Measurements from ENCODE around the gene MBOAT1.

The MBOAT1 gene

GRCh38 chr6:20220359-20220758 is 8.1 kb upstream of the MBOAT1 start:
- no peak overlapping the region for H3K27ac Mint-ChIP-seq
- H3K27me3 Mint-ChIP-seq = no peaks in the 10 kb centered on the region
- no peak overlapping the region for H3K4me3 Mint-ChIP-seq
- no peaks in the 10 kb centered on the region for H3K36me3 Mint-ChIP-seq
- no peaks in the 10 kb centered on the region for H3K4me1 Mint-ChIP-seq
- DNase-seq (ENCODE audit: low spot score in 2 of 2) (no peak), ATAC-seq (ENCODE audit: low read depth) (no peak)
- no peaks in the 10 kb centered on the region for H3K9me3 Mint-ChIP-seq

GRCh38 chr6:20217891-20218290 is 5.6 kb upstream of the MBOAT1 start:
- no peak for DNase-seq (ENCODE audit: low spot score in 2 of 2)
- no peak overlapping the region for H3K4me3 Mint-ChIP-seq
- ATAC-seq (ENCODE audit: low read depth) = no peak
- peaks cover 2% of the 10 kb centered on the region for H3K27me3 Mint-ChIP-seq
- no peaks in the 10 kb centered on the region for H3K36me3 Mint-ChIP-seq
- no peaks in the 10 kb centered on the region for H3K9me3 Mint-ChIP-seq
- H3K27ac Mint-ChIP-seq = no peak overlapping the region
- peaks cover 6% of the 10 kb centered on the region for H3K4me1 Mint-ChIP-seq

DNA sequence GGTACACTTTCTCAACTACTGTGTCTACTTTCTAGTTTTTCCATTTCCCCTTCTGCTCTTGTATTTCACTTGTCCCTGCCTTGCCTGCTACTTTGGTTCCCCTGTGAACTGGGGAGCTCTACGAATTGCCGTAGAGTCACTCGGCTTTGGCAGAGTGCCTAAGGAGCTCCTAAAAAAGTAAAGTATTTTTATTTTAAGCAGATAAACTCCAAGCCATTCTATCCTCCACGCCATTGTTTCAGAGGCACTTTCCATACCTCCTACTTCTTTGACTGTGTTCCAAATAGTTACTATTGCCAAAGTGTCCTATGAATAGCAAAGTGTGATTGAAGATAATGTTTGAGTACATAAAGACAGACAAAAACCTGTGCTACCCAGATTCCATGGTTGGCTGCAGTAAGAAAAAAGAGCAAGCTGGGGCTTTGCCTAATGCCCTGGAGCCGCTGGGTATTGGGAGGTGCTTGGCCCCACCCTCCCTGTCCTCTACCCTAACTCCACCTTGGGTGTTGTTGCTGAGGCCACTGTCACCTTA is 5.1 kb upstream of the MBOAT1 start:
- H3K27ac Mint-ChIP-seq = no peak overlapping the region
- no peak for ATAC-seq (ENCODE audit: low read depth)
- no peak overlapping the region for H3K4me3 Mint-ChIP-seq
- H3K27me3 Mint-ChIP-seq = peaks cover 2% of the 10 kb centered on the region
- DNase-seq (ENCODE audit: low spot score in 2 of 2) = no peak
- H3K9me3 Mint-ChIP-seq = no peaks in the 10 kb centered on the region
- no peaks in the 10 kb centered on the region for H3K36me3 Mint-ChIP-seq
- peaks cover 8% of the 10 kb centered on the region for H3K4me1 Mint-ChIP-seq

DNA sequence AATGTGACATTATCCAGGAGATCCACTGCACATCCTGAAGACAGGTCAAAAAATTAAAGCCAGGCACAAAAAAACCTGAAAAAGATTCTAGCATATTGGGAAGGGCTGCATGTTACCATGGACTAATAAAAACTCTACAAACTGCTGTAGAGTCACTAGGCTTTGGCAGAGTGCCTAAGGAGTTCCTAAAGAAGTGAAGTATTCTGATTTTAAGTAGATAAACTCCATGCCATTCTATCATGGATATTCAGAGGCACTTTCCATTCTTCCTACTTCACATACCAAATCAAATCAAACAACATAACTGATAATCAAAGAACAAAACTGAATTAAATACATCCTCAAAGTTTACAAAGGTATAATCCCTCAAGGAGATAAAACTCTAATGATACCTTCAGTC is 3.0 kb upstream of the MBOAT1 start:
- Mint-ChIP-seq H3K4me1 (peaks cover 16% of the 10 kb centered on the region), H3K9me3 (no peaks in the 10 kb centered on the region), H3K36me3 (no peaks in the 10 kb centered on the region), H3K27ac (no peak overlapping the region), H3K4me3 (no peak overlapping the region), H3K27me3 (peaks cover 2% of the 10 kb centered on the region)
- ATAC-seq (ENCODE audit: low read depth) (no peak), DNase-seq (ENCODE audit: low spot score in 2 of 2) (no peak)

DNA sequence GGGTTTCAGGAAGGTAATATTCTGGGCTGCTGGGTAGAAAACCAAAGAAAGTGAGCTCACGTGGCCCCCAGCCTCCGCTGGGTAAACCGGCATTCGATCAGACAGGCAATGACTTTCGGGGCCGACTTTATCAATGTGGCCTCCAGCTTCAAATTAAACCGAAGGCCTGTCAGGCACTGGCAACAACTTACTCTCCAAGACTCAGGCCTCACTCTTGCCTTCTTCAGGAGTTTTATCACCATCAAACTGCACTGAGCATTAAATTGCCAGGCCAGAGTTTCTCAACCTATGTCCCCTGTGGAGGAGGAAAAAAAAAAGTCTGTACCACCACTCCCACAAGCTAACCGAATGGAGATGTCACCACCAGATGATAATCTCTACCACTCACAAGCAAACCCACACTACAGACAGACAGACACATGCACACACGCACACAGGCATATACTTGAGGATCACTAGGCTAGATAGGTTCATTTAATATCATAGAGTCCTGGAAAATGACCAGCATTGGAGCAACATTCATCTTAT is 1.1 kb upstream of the MBOAT1 start:
- ATAC-seq (ENCODE audit: low read depth) (no peak), DNase-seq (ENCODE audit: low spot score in 2 of 2) (no peak)
- Mint-ChIP-seq H3K36me3 (no peaks in the 10 kb centered on the region), H3K27me3 (peaks cover 2% of the 10 kb centered on the region), H3K4me3 (peak overlapping the region; percentile 94), H3K27ac (no peak overlapping the region), H3K9me3 (no peaks in the 10 kb centered on the region), H3K4me1 (peaks cover 18% of the 10 kb centered on the region)

- ATAC-seq (ENCODE audit: low read depth) (peak; percentile 25), DNase-seq (ENCODE audit: low spot score in 2 of 2) (peak in 1 of 2 donors; percentile 21)
- Mint-ChIP-seq H3K36me3 (peaks cover 1% of the 10 kb centered on the region), H3K4me3 (peak overlapping the region; percentile 87), H3K9me3 (no peaks in the 10 kb centered on the region), H3K27ac (no peak overlapping the region), H3K27me3 (peaks cover 4% of the 10 kb centered on the region), H3K4me1 (peaks cover 21% of the 10 kb centered on the region)
These were observed 303 bp downstream of the MBOAT1 start for GRCh38 chr6:20211941-20212391.

DNA sequence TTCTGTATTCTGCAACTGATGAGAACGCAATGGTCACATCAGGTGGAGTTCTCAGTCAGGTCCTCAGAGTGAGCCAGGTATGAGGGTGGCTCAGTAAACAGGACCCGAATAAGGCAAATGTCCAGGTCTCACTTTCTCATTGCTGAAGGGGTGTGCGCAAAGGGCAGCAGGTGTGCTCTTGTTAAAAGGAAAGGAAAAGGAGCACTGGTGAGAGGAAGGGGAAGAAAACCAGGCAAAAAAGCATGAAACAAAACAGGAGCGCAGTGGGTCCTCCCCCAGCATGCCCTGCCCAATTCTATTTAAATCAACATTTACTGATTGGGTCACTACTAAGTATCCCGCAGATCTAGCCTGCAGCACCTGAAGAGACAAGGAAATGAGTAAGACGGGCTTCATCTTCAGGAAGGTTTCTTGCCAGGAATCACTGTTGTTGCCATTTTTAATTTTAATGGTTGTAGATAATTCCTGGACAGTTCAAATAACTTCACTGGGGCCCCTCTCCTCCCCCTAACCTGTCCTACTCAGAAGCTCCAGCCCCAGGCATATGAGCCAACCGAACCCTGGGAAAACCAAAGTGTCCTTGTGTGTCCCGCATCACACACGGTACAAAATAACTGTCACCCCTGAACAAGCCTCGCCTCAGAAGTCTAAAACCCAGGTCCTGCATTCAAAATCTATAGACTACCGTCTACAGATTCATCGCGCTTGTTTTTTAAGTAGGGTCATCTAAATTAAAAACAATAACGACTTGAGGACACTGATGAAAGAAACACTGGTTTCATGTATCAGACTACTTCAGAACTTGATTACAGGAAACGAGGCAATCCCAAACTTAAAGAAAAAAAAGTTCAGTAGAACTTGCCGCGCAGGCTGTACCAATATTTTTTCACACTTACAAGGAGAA is 980 bp downstream of the MBOAT1 start:
- no peak for ATAC-seq (ENCODE audit: low read depth)

GRCh38 chr6:20210158-20210557 is 2.1 kb downstream of the MBOAT1 start:
- Mint-ChIP-seq H3K4me3 (no peak overlapping the region), H3K27me3 (peaks cover 5% of the 10 kb centered on the region), H3K4me1 (peaks cover 26% of the 10 kb centered on the region), H3K9me3 (no peaks in the 10 kb centered on the region), H3K36me3 (peaks cover 1% of the 10 kb centered on the region), H3K27ac (no peak overlapping the region)
- DNase-seq (ENCODE audit: low spot score in 2 of 2) = no peak
- no peak for ATAC-seq (ENCODE audit: low read depth)

More for the DNA sequence above, 980 bp downstream of the MBOAT1 start:
- Mint-ChIP-seq H3K36me3 (peaks cover 1% of the 10 kb centered on the region), H3K4me1 (peaks cover 26% of the 10 kb centered on the region), H3K9me3 (no peaks in the 10 kb centered on the region), H3K4me3 (peak overlapping the region; percentile 87), H3K27me3 (peaks cover 5% of the 10 kb centered on the region), H3K27ac (no peak overlapping the region)
- DNase-seq (ENCODE audit: low spot score in 2 of 2) = no peak

DNA sequence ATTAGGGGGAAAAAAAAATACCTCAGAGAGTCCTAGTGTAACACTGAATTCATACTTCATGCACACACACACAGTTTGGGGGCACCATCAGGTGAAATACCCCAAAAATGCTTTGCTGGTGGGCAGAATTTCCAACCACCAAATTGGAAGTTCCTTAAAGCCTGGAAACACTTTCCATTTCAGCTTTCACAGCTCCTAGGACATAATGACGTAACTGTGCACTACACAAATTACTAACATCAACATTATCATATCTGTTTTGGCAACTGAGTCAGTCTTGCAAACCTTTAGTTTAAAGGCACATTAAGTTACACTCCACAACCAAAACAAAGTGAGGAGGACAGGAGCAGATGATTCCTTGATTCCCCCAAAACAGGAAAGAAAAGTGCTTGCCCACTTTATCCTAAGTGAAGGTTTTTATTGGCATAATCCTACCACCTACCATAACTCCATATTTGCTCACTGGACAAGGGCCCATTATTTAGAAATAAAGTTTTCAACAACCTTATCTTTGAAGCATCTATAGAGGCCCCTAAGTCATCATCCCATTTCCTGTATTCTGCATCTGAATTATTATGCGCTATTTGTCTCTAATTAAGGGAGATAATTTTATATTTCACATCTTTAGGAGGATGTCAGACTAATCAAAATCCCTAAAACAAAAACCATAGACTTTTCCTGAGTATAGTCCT is 3.4 kb downstream of the MBOAT1 start:
- Mint-ChIP-seq H3K9me3 (no peaks in the 10 kb centered on the region), H3K36me3 (peaks cover 1% of the 10 kb centered on the region), H3K27ac (no peak overlapping the region), H3K27me3 (peaks cover 7% of the 10 kb centered on the region), H3K4me1 (peaks cover 26% of the 10 kb centered on the region), H3K4me3 (no peak overlapping the region)
- ATAC-seq (ENCODE audit: low read depth) = no peak
- no peak for DNase-seq (ENCODE audit: low spot score in 2 of 2)

- no peak for ATAC-seq (ENCODE audit: low read depth)
- Mint-ChIP-seq H3K27ac (peak overlapping the region; percentile 16), H3K36me3 (peaks cover 1% of the 10 kb centered on the region), H3K4me1 (peaks cover 18% of the 10 kb centered on the region), H3K4me3 (peak overlapping the region; percentile 33), H3K9me3 (no peaks in the 10 kb centered on the region), H3K27me3 (peaks cover 5% of the 10 kb centered on the region)
- DNase-seq (ENCODE audit: low spot score in 2 of 2) = no peak
These were observed 5.2 kb downstream of the MBOAT1 start for GRCh38 chr6:20207088-20207418.

- no peak for DNase-seq (ENCODE audit: low spot score in 2 of 2)
These were observed 6.5 kb downstream of the MBOAT1 start for GRCh38 chr6:20205722-20206161.

DNA sequence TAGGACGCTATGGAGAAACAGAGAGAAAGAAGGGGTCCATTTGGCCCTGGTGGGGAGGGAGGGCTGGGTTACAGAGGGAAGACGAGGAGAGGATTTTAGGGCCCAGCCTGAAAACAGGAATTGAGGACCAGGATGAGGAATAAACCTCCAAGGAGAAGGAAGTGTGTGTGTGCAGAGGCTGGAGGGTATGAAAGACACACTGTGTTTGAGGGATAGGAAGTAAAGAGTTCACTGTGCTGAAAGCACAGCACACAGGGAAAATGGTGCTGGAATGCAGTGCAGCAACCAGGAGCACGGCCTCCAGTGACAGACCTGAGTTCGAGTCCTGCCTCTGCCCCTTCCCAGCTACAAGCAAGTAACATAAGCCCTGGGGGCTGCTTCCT is 7.8 kb downstream of the MBOAT1 start:
- Mint-ChIP-seq H3K36me3 (peaks cover 1% of the 10 kb centered on the region), H3K4me1 (peaks cover 8% of the 10 kb centered on the region)
- no peak for ATAC-seq (ENCODE audit: low read depth)

More at GRCh38 chr6:20205722-20206161, 6.5 kb downstream of the MBOAT1 start:
- no peak for ATAC-seq (ENCODE audit: low read depth)
- H3K27me3 Mint-ChIP-seq = peaks cover 5% of the 10 kb centered on the region
- no peak overlapping the region for H3K4me3 Mint-ChIP-seq
- H3K4me1 Mint-ChIP-seq = peaks cover 10% of the 10 kb centered on the region
- peaks cover 1% of the 10 kb centered on the region for H3K36me3 Mint-ChIP-seq
- no peaks in the 10 kb centered on the region for H3K9me3 Mint-ChIP-seq
- H3K27ac Mint-ChIP-seq = no peak overlapping the region

GRCh38 chr6:20203561-20204511 is 8.4 kb downstream of the MBOAT1 start:
- no peak for DNase-seq (ENCODE audit: low spot score in 2 of 2)
- no peaks in the 10 kb centered on the region for H3K9me3 Mint-ChIP-seq
- ATAC-seq (ENCODE audit: low read depth) = no peak
- no peak overlapping the region for H3K4me3 Mint-ChIP-seq
- H3K36me3 Mint-ChIP-seq = peaks cover 1% of the 10 kb centered on the region
- no peak overlapping the region for H3K27ac Mint-ChIP-seq
- H3K4me1 Mint-ChIP-seq = peaks cover 8% of the 10 kb centered on the region
- peaks cover 5% of the 10 kb centered on the region for H3K27me3 Mint-ChIP-seq

More for the DNA sequence above, 7.8 kb downstream of the MBOAT1 start:
- DNase-seq (ENCODE audit: low spot score in 2 of 2) = no peak
- Mint-ChIP-seq H3K4me3 (no peak overlapping the region), H3K9me3 (no peaks in the 10 kb centered on the region), H3K27ac (no peak overlapping the region), H3K27me3 (peaks cover 5% of the 10 kb centered on the region)
